Measurements from ENCODE around the gene ADAMTS1. TPM values are rescaled to one million over a fixed set of nuclear protein-coding genes. Genes with fewer than 3 reads are reported as not detected.
A peak's percentile ranks its signal among the peaks of the same experiment; 100 is the strongest.

Gene ADAMTS1
- total RNA-seq, 1 donor from 2014 or later: 241 TPM

DNA sequence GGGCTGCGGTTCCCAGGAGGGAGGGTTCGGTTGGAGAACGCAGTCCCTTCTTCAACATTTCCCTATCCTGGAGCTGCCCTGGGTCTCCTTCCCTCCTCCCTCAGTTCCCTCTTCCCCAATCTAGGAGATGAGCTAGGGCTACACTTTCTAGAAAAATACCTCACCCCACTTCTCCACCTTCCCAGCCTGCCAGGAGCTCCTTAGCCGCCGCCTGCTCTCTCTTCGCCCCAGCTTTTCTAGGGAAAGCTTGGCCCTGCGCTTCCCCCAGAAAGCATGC is 488 bp upstream of the ADAMTS1 start:
- intact Hi-C loops (cut with DNase I): loop anchor here (5.0 kb wide), 2 partner anchors 1677 to 1902 kb away; no protein-coding TSS in a partner anchor
- DNase-seq (ENCODE audit: extremely low spot score in 2 of 2): no peak
- H3K36me3 ChIP-seq: peaks cover 0 to 19% of the 10 kb centered on the region in 2 donors
- peak overlapping the region; percentile 69 to 86 for H3K4me3 ChIP-seq
- H3K4me1 ChIP-seq: peaks cover 24% of the 10 kb centered on the region
- H3K27ac ChIP-seq: peak overlapping the region; percentile 97
- no peak for TF ChIP-seq POLR2A (IDR thresholded peaks at IDR 0.05)
- no peak for TF ChIP-seq POLR2AphosphoS5 (IDR thresholded peaks at IDR 0.05; ENCODE audit: insufficient read depth in 1 of 2, low read depth in 1 of 2)
- TF ChIP-seq, protein P1, sequence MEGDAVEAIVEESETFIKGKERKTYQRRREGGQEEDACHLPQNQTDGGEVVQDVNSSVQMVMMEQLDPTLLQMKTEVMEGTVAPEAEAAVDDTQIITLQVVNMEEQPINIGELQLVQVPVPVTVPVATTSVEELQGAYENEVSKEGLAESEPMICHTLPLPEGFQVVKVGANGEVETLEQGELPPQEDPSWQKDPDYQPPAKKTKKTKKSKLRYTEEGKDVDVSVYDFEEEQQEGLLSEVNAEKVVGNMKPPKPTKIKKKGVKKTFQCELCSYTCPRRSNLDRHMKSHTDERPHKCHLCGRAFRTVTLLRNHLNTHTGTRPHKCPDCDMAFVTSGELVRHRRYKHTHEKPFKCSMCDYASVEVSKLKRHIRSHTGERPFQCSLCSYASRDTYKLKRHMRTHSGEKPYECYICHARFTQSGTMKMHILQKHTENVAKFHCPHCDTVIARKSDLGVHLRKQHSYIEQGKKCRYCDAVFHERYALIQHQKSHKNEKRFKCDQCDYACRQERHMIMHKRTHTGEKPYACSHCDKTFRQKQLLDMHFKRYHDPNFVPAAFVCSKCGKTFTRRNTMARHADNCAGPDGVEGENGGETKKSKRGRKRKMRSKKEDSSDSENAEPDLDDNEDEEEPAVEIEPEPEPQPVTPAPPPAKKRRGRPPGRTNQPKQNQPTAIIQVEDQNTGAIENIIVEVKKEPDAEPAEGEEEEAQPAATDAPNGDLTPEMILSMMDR (IDR thresholded peaks at IDR 0.05): no peak
- H3K27me3 ChIP-seq: no peaks in the 10 kb centered on the region
- H3K9me3 ChIP-seq: no peaks in the 10 kb centered on the region

DNA sequence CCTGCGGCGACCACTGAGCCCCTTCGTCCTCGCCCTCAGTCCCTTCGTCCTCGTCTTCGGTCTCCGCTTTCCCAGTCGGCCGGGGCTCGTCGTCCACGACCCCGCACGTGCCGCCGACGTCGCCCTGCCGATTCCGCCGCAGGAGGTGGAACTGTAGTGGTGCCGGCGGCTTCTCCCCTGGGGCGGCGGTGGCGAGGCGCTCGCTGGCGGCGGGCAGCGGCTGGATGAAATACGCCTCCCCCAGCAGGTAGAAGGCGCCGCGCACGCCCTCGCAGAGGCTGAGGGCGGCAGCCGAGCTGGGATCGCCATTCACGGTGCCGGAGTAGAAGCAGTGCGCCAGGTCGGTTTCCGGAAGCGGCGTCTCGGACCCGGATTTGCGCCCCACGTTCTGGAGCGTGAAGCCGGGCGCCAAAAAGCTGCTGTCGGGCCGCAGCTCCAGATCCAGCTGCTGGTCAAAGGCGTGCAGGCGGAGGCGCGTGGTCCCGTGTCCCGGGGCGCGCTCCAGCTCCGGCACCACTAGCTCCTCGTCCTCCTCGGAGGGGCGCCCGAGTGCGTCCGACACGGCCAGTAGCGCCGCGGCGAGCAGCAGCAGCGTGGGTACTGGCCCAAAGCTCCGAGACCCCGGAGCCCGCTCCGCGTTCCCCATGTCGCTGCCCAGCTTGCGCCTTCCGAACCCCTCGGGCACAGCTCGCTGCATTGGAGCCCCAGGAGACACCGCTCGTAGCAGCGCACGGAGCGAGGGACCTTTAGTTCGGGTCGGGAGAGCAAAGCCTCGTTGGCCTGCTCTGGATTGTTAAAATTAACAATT is 747 bp downstream of the ADAMTS1 start:
- Histone ChIP-seq H3K9me3 (no peaks in the 10 kb centered on the region), H3K4me1 (peaks cover 33% of the 10 kb centered on the region), H3K27me3 (no peaks in the 10 kb centered on the region), H3K4me3 (peak overlapping the region; percentile 69 to 86), H3K36me3 (peaks cover 0 to 31% of the 10 kb centered on the region in 2 donors), H3K27ac (peak overlapping the region; percentile 97)
- TF ChIP-seq, protein P1 (IDR thresholded peaks at IDR 0.05): no peak
- TF ChIP-seq POLR2AphosphoS5 (IDR thresholded peaks at IDR 0.05; ENCODE audit: insufficient read depth in 1 of 2, low read depth in 1 of 2) (no peak), POLR2A (IDR thresholded peaks at IDR 0.05) (no peak)
- DNase-seq (ENCODE audit: extremely low spot score in 2 of 2): no peak
- intact Hi-C loops (cut with DNase I): loop anchor here (5.0 kb wide), 4 partner anchors 47 to 1903 kb away; no protein-coding TSS in a partner anchor

DNA sequence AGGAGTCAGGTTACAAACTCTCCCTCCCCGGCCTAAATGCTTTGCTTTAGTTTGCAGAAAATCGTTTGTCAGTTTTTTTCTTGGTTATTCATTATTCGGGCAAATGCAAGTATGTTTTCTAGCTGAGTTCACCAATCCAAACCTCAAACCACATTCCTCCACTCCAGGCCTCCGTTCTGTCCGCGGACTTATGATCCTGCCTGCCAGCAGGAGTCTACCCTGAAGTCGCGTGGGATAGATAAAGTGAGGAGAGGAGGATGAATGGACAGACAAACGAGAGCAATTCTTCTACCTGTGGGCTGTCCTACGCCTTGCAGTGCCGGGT is 1.3 kb downstream of the ADAMTS1 start:
- Histone ChIP-seq H3K36me3 (peaks cover 0 to 37% of the 10 kb centered on the region in 2 donors), H3K4me3 (peak overlapping the region; percentile 69 to 86), H3K27ac (peak overlapping the region; percentile 97), H3K9me3 (no peaks in the 10 kb centered on the region), H3K27me3 (no peaks in the 10 kb centered on the region), H3K4me1 (peaks cover 37% of the 10 kb centered on the region)
- TF ChIP-seq, protein P1 (IDR thresholded peaks at IDR 0.05): no peak
- TF ChIP-seq POLR2A (IDR thresholded peaks at IDR 0.05) (no peak), POLR2AphosphoS5 (IDR thresholded peaks at IDR 0.05; ENCODE audit: insufficient read depth in 1 of 2, low read depth in 1 of 2) (no peak)
- intact Hi-C loops (cut with DNase I): loop anchor here (5.0 kb wide), 2 partner anchors 47 to 72 kb away; no protein-coding TSS in a partner anchor
- no peak for DNase-seq (ENCODE audit: extremely low spot score in 2 of 2)

DNA sequence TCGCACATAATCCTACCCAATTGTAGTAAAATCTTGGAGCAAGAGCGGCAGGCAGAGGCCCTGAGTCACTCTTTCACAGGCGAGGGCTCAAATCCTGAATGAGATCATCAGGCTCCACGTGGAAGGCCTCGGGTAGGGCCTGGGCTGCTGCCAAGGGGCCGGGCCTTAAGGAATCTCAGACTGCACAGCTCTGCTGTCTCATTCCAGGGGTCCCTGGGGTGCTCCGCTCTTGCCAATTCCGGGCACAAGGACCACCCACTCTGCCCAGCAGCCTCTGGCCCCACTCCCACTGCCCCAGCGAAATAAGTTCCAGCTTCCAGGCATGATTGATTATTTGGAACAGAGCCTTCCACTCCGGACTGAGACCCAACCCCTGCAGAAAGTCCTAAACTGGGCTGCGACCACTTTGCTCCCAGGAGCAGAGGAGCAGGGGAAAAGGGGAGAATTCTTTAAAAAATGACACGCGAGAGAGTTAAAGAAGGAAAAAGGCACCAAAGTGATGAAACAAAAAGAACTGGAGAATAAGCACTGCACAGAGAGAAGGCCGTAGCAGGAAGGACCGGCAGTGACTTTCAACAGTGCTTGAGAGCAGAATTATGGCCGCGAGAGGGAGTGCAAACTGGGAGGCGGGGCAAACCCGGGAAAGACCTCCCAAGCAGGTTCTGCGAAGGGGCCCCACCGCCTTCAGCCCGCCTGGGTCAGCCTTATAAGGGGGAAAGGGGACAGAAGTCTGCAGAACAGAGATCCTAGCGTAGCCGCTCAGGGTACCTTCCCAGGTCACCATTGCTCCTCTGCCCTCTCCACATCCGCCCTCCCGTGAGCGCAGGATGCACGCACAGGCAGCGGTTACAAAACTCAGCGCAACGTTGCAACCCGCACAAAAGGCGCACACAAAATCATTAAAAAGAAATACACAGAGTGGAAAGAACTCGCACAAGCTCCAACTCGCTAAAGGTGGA is 2.0 kb downstream of the ADAMTS1 start:
- peak overlapping the region; percentile 97 for H3K27ac ChIP-seq
- peaks cover 0 to 43% of the 10 kb centered on the region in 2 donors for H3K36me3 ChIP-seq
- intact Hi-C loops (cut with DNase I): loop anchor here (5.0 kb wide), 2 partner anchors 46 to 71 kb away; no protein-coding TSS in a partner anchor
- no peaks in the 10 kb centered on the region for H3K9me3 ChIP-seq
- peak in 1 of 2 donors; percentile 98 for DNase-seq (ENCODE audit: extremely low spot score in 2 of 2)
- peak overlapping the region; percentile 69 to 86 for H3K4me3 ChIP-seq
- peaks cover 39% of the 10 kb centered on the region for H3K4me1 ChIP-seq
- peak; percentile 80 to 88 for TF ChIP-seq POLR2AphosphoS5 (IDR thresholded peaks at IDR 0.05; ENCODE audit: insufficient read depth in 1 of 2, low read depth in 1 of 2)
- TF ChIP-seq, protein P1 (IDR thresholded peaks at IDR 0.05): peak in 2 of 3 experiments; percentile 9 to 27
- TF ChIP-seq POLR2A (IDR thresholded peaks at IDR 0.05): peak in 1 of 2 donors; percentile 47
- H3K27me3 ChIP-seq: no peaks in the 10 kb centered on the region

All from vagina (tissue), 2 donors.